Measurements from ENCODE around the gene EGFL6. TPM values are rescaled to one million over a fixed set of nuclear protein-coding genes. Genes with fewer than 3 reads are reported as not detected.

EGFL6 gene
- total RNA-seq (not detected), polyA plus RNA-seq (under 1 TPM in 1 of 4 donors, not detected in 3; 0.11 TPM)

DNA sequence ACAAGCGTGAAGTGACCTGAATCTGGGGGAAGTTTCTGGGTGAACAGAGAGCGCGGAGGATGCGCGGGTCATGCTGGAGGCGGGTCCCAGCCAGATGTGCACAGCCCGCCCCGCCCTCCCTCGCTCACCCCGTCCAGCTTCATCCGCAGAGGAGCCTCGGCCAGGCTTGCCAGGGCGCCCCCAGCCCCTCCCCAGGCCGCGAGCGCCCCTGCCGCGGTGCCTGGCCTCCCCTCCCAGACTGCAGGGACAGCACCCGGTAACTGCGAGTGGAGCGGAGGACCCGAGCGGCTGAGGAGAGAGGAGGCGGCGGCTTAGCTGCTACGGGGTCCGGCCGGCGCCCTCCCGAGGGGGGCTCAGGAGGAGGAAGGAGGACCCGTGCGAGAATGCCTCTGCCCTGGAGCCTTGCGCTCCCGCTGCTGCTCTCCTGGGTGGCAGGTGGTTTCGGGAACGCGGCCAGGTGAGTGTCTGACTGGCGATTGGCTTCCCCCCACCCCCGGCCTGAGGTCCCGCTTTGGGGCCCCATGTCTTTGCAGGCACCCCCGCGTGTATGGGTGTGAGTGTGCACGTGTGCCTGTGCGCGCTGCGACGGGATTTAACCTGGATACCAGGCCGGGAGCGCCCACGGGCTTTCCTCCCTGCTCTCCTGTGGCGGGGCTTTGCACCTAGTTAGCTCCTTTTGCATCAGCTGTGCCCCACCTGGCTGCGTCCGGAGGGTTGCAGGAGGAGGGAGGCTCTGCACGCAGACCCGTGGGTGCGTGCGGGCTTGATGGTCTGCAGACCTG lies at the start of gene EGFL6:
TSS of gene EGFL6 (plus strand) at position 123 of the 782 bp plus-strand sequence. CDS start at position 384, 261 bp downstream.
- Histone ChIP-seq H3K4me1 (ENCODE audit: control insufficient read depth, insufficient read depth, low read length, poor library complexity, severe bottlenecking) (peaks cover 7% of the 10 kb centered on the region), H3K27ac (ENCODE audit: insufficient read depth, low read length, poor library complexity, severe bottlenecking) (no peak within 1 kb of the TSS), H3K9me3 (ENCODE audit: control insufficient read depth in 2 of 2, low read length in 2 of 2) (no peaks in the 10 kb centered on the region), H3K27me3 (ENCODE audit: control insufficient read depth, insufficient read depth, low read length) (peaks cover 19% of the 10 kb centered on the region), H3K36me3 (ENCODE audit: control insufficient read depth, insufficient read depth, low read length) (no peaks in the 10 kb centered on the region), H3K4me3 (ENCODE audit: low read depth, low read length) (no peak within 1 kb of the TSS)
- Mint-ChIP-seq H3K27ac (no peak within 1 kb of the TSS), H3K9me3 (peaks cover 0 to 4% (median 0%) of the 10 kb centered on the region in 7 donors), H3K4me3 (peak within 1 kb of the TSS in 2 of 4 donors; percentile 9 to 43), H3K4me1 (peaks cover 0 to 6% (median 0%) of the 10 kb centered on the region in 4 donors), H3K27me3 (peaks cover 24% of the 10 kb centered on the region), H3K36me3 (no peaks in the 10 kb centered on the region)
- DNase-seq (peak in 1 of 3 donors; percentile 6), ATAC-seq (ENCODE audit: low read depth in 2 of 2) (no peak)

- no peaks in the 10 kb centered on the region for H3K4me1 Mint-ChIP-seq
- no peak for ATAC-seq (ENCODE audit: low read depth in 2 of 2)
- no peak overlapping the region for H3K27ac ChIP-seq (ENCODE audit: insufficient read depth, low read length, poor library complexity, severe bottlenecking)
Observed at GRCh38 chrX:13520351-13520750, 49.0 kb upstream of the EGFL6 start.

GRCh38 chrX:13520936-13521335 lies 48.5 kb upstream of the EGFL6 start:
- Mint-ChIP-seq H3K36me3 (no peaks in the 10 kb centered on the region), H3K4me1 (no peaks in the 10 kb centered on the region), H3K9me3 (peaks cover 0 to 4% (median 0%) of the 10 kb centered on the region in 7 donors), H3K27ac (no peak overlapping the region), H3K4me3 (no peak overlapping the region), H3K27me3 (no peaks in the 10 kb centered on the region)
- no peaks in the 10 kb centered on the region for H3K36me3 ChIP-seq (ENCODE audit: control insufficient read depth, insufficient read depth, low read length)
- no peaks in the 10 kb centered on the region for H3K27me3 ChIP-seq (ENCODE audit: control insufficient read depth, insufficient read depth, low read length)
- no peak overlapping the region for H3K27ac ChIP-seq (ENCODE audit: insufficient read depth, low read length, poor library complexity, severe bottlenecking)
- no peaks in the 10 kb centered on the region for H3K9me3 ChIP-seq (ENCODE audit: control insufficient read depth in 2 of 2, low read length in 2 of 2)
- no peak overlapping the region for H3K4me3 ChIP-seq (ENCODE audit: low read depth, low read length)
- DNase-seq (no peak), ATAC-seq (ENCODE audit: low read depth in 2 of 2) (no peak)
- no peaks in the 10 kb centered on the region for H3K4me1 ChIP-seq (ENCODE audit: control insufficient read depth, insufficient read depth, low read length, poor library complexity, severe bottlenecking)

More at GRCh38 chrX:13520351-13520750, 49.0 kb upstream of the EGFL6 start:
- Mint-ChIP-seq H3K4me3 (no peak overlapping the region), H3K27me3 (no peaks in the 10 kb centered on the region), H3K9me3 (peaks cover 0 to 4% (median 0%) of the 10 kb centered on the region in 7 donors), H3K27ac (no peak overlapping the region), H3K36me3 (no peaks in the 10 kb centered on the region)
- no peaks in the 10 kb centered on the region for H3K9me3 ChIP-seq (ENCODE audit: control insufficient read depth in 2 of 2, low read length in 2 of 2)
- no peaks in the 10 kb centered on the region for H3K4me1 ChIP-seq (ENCODE audit: control insufficient read depth, insufficient read depth, low read length, poor library complexity, severe bottlenecking)
- H3K27me3 ChIP-seq (ENCODE audit: control insufficient read depth, insufficient read depth, low read length): no peaks in the 10 kb centered on the region
- no peaks in the 10 kb centered on the region for H3K36me3 ChIP-seq (ENCODE audit: control insufficient read depth, insufficient read depth, low read length)
- no peak for DNase-seq
- H3K4me3 ChIP-seq (ENCODE audit: low read depth, low read length): no peak overlapping the region

GRCh38 chrX:13522811-13523210 lies 46.6 kb upstream of the EGFL6 start:
- ATAC-seq (ENCODE audit: low read depth in 2 of 2) (no peak), DNase-seq (no peak)
- no peaks in the 10 kb centered on the region for H3K4me1 ChIP-seq (ENCODE audit: control insufficient read depth, insufficient read depth, low read length, poor library complexity, severe bottlenecking)
- H3K27me3 Mint-ChIP-seq: no peaks in the 10 kb centered on the region
- no peak overlapping the region for H3K4me3 ChIP-seq (ENCODE audit: low read depth, low read length)
- H3K27ac Mint-ChIP-seq: no peak overlapping the region
- H3K4me1 Mint-ChIP-seq: no peaks in the 10 kb centered on the region
- H3K9me3 Mint-ChIP-seq: peaks cover 0 to 4% (median 0%) of the 10 kb centered on the region in 7 donors
- no peaks in the 10 kb centered on the region for H3K36me3 Mint-ChIP-seq
- H3K4me3 Mint-ChIP-seq: no peak overlapping the region
- H3K36me3 ChIP-seq (ENCODE audit: control insufficient read depth, insufficient read depth, low read length): no peaks in the 10 kb centered on the region
- H3K27me3 ChIP-seq (ENCODE audit: control insufficient read depth, insufficient read depth, low read length): no peaks in the 10 kb centered on the region
- no peak overlapping the region for H3K27ac ChIP-seq (ENCODE audit: insufficient read depth, low read length, poor library complexity, severe bottlenecking)
- H3K9me3 ChIP-seq (ENCODE audit: control insufficient read depth in 2 of 2, low read length in 2 of 2): no peaks in the 10 kb centered on the region

DNA sequence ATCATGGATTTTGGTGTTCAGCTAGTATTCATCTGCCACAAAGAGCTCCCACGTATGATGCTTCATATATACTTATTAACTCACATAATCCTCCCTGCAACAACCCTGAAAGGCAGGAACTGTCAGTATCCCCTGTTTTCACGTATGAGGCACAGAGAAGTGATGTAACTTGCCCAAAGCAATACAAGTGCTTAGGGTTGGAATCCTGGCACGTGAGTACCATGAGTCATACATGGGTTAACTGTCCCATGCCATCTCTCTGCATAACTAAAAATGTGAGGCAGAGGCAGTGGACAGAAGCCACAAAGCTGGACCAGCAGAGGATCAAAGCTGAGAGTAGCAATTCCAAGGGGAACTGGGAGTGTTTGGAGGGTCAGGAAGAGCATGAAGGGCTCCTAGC lies 35.7 kb upstream of the EGFL6 start:
- DNase-seq (no peak), ATAC-seq (ENCODE audit: low read depth in 2 of 2) (no peak)
- Histone ChIP-seq H3K4me3 (ENCODE audit: low read depth, low read length) (no peak overlapping the region), H3K4me1 (ENCODE audit: control insufficient read depth, insufficient read depth, low read length, poor library complexity, severe bottlenecking) (no peaks in the 10 kb centered on the region), H3K27me3 (ENCODE audit: control insufficient read depth, insufficient read depth, low read length) (no peaks in the 10 kb centered on the region), H3K27ac (ENCODE audit: insufficient read depth, low read length, poor library complexity, severe bottlenecking) (no peak overlapping the region), H3K36me3 (ENCODE audit: control insufficient read depth, insufficient read depth, low read length) (no peaks in the 10 kb centered on the region), H3K9me3 (ENCODE audit: control insufficient read depth in 2 of 2, low read length in 2 of 2) (no peaks in the 10 kb centered on the region)
- H3K4me3 Mint-ChIP-seq: no peak overlapping the region
- peaks cover 4% of the 10 kb centered on the region for H3K27me3 Mint-ChIP-seq
- no peaks in the 10 kb centered on the region for H3K4me1 Mint-ChIP-seq
- no peak overlapping the region for H3K27ac Mint-ChIP-seq
- no peaks in the 10 kb centered on the region for H3K36me3 Mint-ChIP-seq
- peaks cover 0 to 2% (median 0%) of the 10 kb centered on the region in 7 donors for H3K9me3 Mint-ChIP-seq

- Histone ChIP-seq H3K27ac (ENCODE audit: insufficient read depth, low read length, poor library complexity, severe bottlenecking) (no peak overlapping the region), H3K4me1 (ENCODE audit: control insufficient read depth, insufficient read depth, low read length, poor library complexity, severe bottlenecking) (no peaks in the 10 kb centered on the region), H3K9me3 (ENCODE audit: control insufficient read depth in 2 of 2, low read length in 2 of 2) (no peaks in the 10 kb centered on the region), H3K4me3 (ENCODE audit: low read depth, low read length) (no peak overlapping the region), H3K27me3 (ENCODE audit: control insufficient read depth, insufficient read depth, low read length) (no peaks in the 10 kb centered on the region), H3K36me3 (ENCODE audit: control insufficient read depth, insufficient read depth, low read length) (no peaks in the 10 kb centered on the region)
- H3K4me3 Mint-ChIP-seq: no peak overlapping the region
- H3K4me1 Mint-ChIP-seq: no peaks in the 10 kb centered on the region
- DNase-seq (no peak), ATAC-seq (ENCODE audit: low read depth in 2 of 2) (no peak)
- H3K36me3 Mint-ChIP-seq: no peaks in the 10 kb centered on the region
- H3K27me3 Mint-ChIP-seq: peaks cover 4% of the 10 kb centered on the region
- H3K27ac Mint-ChIP-seq: no peak overlapping the region
- H3K9me3 Mint-ChIP-seq: peaks cover 0 to 2% (median 0%) of the 10 kb centered on the region in 7 donors
Observed at GRCh38 chrX:13535376-13536165, 33.8 kb upstream of the EGFL6 start.

GRCh38 chrX:13536551-13536950 lies 32.9 kb upstream of the EGFL6 start:
- H3K27me3 ChIP-seq (ENCODE audit: control insufficient read depth, insufficient read depth, low read length): no peaks in the 10 kb centered on the region
- H3K9me3 ChIP-seq (ENCODE audit: control insufficient read depth in 2 of 2, low read length in 2 of 2): no peaks in the 10 kb centered on the region
- H3K9me3 Mint-ChIP-seq: no peaks in the 10 kb centered on the region
- no peaks in the 10 kb centered on the region for H3K36me3 ChIP-seq (ENCODE audit: control insufficient read depth, insufficient read depth, low read length)
- DNase-seq: no peak
- H3K27ac Mint-ChIP-seq: no peak overlapping the region
- H3K27ac ChIP-seq (ENCODE audit: insufficient read depth, low read length, poor library complexity, severe bottlenecking): no peak overlapping the region
- peaks cover 4% of the 10 kb centered on the region for H3K27me3 Mint-ChIP-seq
- H3K4me1 Mint-ChIP-seq: no peaks in the 10 kb centered on the region
- H3K36me3 Mint-ChIP-seq: no peaks in the 10 kb centered on the region
- H3K4me3 Mint-ChIP-seq: peak overlapping the region in 1 of 4 donors; percentile 21
- no peaks in the 10 kb centered on the region for H3K4me1 ChIP-seq (ENCODE audit: control insufficient read depth, insufficient read depth, low read length, poor library complexity, severe bottlenecking)
- ATAC-seq (ENCODE audit: low read depth in 2 of 2): no peak
- no peak overlapping the region for H3K4me3 ChIP-seq (ENCODE audit: low read depth, low read length)

Data from CD4-positive, CD25-positive, alpha-beta regulatory T cell (primary cell).